Glutamatergic neuron (in vitro differentiated cells): ENCODE data around the gene CYP1A2. TPM values are rescaled to one million over a fixed set of nuclear protein-coding genes. Genes with fewer than 3 reads are reported as not detected.
A peak's percentile ranks its signal among the peaks of the same experiment; 100 is the strongest.

Experiments
- DNase-seq: peaks from one replicate; pipeline ENCODE4 v3.0.0; 2022
- H3K27ac Mint-ChIP-seq: one replicate; pipeline ENCODE4 v1.8.0; 2020; ENCODE audit warnings: mild to moderate bottlenecking, mixed read lengths, inconsistent platforms; ENCODE audit not compliant: unreplicated experiment
- H3K27me3 Mint-ChIP-seq: one replicate; pipeline ENCODE4 v1.8.0; 2020; ENCODE audit warnings: mild to moderate bottlenecking, moderate library complexity, mixed read lengths, inconsistent platforms; ENCODE audit not compliant: unreplicated experiment
- H3K36me3 Mint-ChIP-seq: one replicate; pipeline ENCODE4 v1.8.0; 2020; ENCODE audit warnings: mild to moderate bottlenecking, mixed read lengths, inconsistent platforms; ENCODE audit not compliant: unreplicated experiment
- H3K4me1 Mint-ChIP-seq: one replicate; pipeline ENCODE4 v1.8.0; 2020; ENCODE audit warnings: mild to moderate bottlenecking, low read depth, mixed read lengths, inconsistent platforms; ENCODE audit not compliant: unreplicated experiment
- H3K4me3 Mint-ChIP-seq: one replicate; pipeline ENCODE4 v1.8.0; 2020; ENCODE audit warnings: mild to moderate bottlenecking, mixed read lengths, inconsistent platforms; ENCODE audit not compliant: unreplicated experiment
- H3K9me3 Mint-ChIP-seq: one replicate; pipeline ENCODE4 v1.8.0; 2020; ENCODE audit warnings: mild to moderate bottlenecking, moderate library complexity, mixed read lengths, inconsistent platforms; ENCODE audit not compliant: unreplicated experiment
- total RNA-seq: library from RNA; stranded (reverse); fragmentation: NEBNext Ultra II Directional; extraction: Animal tissue kit (Norgen Biotek cat#: 25700); gene quantifications from one replicate; pipeline ENCODE4 v1.2.1, GENCODE V29; 2021; ENCODE audit not compliant: unreplicated experiment
- TF ChIP-seq, protein P1 (sequence below): fragments of 200-600 bp; sonication (generic); IDR thresholded peaks from one replicate; pipeline ENCODE4 v1.5.0; 2021; ENCODE audit not compliant: partially characterized antibody, unreplicated experiment

Gene CYP1A2
- total RNA-seq, 1 donor from 2014 or later, result not detected

DNA sequence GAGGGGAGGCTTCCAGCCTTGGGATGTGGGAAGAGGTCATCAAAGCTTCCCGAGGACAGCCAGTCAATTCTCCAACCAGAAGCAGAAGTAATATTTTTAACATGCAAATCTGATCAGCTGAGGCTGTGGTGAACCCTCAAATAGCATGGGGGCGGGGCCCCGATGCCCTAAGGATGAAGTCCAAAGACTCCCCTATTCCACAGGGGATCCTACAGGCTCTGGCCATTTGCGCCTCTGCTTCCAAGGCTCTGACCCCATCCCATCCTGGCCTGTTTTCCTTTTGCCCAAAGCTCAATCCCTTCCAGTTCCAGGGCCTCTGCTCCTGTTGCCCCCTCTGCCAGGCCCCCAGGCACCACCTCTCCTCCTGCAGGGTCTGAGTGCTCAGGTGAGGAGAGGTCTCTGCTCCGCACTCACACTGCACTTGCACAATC, 26.5 kb downstream of the CYP1A2 start:
- H3K27me3 Mint-ChIP-seq, result peaks cover 9% of the 10 kb centered on the region
- TF ChIP-seq, protein P1, sequence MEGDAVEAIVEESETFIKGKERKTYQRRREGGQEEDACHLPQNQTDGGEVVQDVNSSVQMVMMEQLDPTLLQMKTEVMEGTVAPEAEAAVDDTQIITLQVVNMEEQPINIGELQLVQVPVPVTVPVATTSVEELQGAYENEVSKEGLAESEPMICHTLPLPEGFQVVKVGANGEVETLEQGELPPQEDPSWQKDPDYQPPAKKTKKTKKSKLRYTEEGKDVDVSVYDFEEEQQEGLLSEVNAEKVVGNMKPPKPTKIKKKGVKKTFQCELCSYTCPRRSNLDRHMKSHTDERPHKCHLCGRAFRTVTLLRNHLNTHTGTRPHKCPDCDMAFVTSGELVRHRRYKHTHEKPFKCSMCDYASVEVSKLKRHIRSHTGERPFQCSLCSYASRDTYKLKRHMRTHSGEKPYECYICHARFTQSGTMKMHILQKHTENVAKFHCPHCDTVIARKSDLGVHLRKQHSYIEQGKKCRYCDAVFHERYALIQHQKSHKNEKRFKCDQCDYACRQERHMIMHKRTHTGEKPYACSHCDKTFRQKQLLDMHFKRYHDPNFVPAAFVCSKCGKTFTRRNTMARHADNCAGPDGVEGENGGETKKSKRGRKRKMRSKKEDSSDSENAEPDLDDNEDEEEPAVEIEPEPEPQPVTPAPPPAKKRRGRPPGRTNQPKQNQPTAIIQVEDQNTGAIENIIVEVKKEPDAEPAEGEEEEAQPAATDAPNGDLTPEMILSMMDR, result no peak
- peaks cover 18% of the 10 kb centered on the region for H3K4me1 Mint-ChIP-seq
- H3K36me3 Mint-ChIP-seq, result no peaks in the 10 kb centered on the region
- peaks cover 1% of the 10 kb centered on the region for H3K9me3 Mint-ChIP-seq
- DNase-seq, result no peak
- H3K4me3 Mint-ChIP-seq, result no peak overlapping the region
- H3K27ac Mint-ChIP-seq, result no peak overlapping the region

DNA sequence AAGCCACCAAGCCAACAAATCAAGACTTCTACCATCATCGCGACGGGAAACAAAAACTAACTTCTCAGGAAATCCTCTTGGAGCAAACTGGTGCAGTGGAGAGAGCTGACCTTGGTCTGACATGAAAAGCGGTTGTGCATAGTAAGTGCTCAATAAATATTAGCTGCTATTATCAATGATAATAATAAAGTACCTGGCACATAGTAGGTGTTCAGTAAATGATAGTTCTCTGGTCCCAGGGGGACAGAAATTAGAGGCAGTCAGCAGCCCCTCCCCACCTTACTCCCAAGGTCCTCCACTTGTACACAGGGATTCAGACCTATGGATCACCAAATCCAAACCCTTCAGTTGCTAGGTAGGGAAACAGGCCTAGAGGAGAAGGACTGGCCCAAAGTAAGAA, 27.2 kb downstream of the CYP1A2 start:
- H3K27ac Mint-ChIP-seq, result no peak overlapping the region
- no peak for DNase-seq
- H3K9me3 Mint-ChIP-seq, result peaks cover 1% of the 10 kb centered on the region
- TF ChIP-seq, protein P1, result no peak
- H3K27me3 Mint-ChIP-seq, result peaks cover 9% of the 10 kb centered on the region
- H3K36me3 Mint-ChIP-seq, result no peaks in the 10 kb centered on the region
- peaks cover 18% of the 10 kb centered on the region for H3K4me1 Mint-ChIP-seq
- H3K4me3 Mint-ChIP-seq, result no peak overlapping the region

DNA sequence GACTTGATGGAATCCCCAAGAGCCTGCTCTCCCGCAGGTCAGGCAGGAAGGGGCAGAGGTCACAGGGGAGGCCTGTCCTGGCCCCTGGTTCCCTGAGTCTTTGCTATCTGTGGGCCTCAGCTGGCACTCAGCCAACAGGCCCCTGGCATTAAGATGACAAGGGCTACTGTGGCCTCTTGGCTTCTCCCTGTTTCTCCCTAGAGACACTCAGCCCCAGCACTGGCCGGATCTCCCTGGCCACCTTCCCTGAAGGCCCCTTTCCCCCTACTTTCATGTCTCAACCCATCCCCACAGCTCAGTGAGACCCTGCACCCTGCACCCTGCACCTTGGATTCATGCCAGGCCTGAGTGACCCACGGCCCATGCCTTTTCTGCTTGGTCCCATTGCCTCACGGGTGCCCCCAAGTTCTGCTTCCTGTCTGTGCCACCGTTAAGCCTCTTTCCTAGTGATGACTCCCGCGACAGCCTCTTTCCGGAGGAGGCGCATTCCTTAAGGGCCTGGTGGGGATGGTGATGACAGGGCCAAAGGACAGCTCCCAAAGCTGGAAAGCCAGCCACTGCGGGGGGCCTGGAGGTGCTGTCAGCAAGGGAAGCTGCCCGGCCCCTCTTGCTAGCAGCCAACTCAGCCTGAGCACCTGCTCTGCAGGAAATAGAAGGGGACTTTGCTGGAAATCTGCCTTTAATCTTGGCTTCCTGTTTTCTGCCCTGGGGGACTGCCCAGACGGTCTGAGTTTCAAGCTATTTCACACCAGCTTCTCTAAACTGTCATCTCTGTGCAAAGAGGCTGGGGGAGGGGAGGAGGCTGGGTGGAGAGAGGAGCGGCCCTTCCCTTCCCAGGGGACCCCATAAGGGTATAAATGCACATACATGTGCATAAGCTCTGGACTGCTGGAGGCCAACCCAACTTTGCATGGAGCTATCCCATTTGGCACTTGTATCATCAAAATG, 28.4 kb downstream of the CYP1A2 start:
- Mint-ChIP-seq H3K4me1 (peaks cover 20% of the 10 kb centered on the region), H3K9me3 (peaks cover 1% of the 10 kb centered on the region), H3K27ac (no peak overlapping the region), H3K27me3 (peaks cover 11% of the 10 kb centered on the region), H3K4me3 (peak overlapping the region; percentile 47), H3K36me3 (no peaks in the 10 kb centered on the region)
- TF ChIP-seq, protein P1, result no peak
- DNase-seq, result no peak

DNA sequence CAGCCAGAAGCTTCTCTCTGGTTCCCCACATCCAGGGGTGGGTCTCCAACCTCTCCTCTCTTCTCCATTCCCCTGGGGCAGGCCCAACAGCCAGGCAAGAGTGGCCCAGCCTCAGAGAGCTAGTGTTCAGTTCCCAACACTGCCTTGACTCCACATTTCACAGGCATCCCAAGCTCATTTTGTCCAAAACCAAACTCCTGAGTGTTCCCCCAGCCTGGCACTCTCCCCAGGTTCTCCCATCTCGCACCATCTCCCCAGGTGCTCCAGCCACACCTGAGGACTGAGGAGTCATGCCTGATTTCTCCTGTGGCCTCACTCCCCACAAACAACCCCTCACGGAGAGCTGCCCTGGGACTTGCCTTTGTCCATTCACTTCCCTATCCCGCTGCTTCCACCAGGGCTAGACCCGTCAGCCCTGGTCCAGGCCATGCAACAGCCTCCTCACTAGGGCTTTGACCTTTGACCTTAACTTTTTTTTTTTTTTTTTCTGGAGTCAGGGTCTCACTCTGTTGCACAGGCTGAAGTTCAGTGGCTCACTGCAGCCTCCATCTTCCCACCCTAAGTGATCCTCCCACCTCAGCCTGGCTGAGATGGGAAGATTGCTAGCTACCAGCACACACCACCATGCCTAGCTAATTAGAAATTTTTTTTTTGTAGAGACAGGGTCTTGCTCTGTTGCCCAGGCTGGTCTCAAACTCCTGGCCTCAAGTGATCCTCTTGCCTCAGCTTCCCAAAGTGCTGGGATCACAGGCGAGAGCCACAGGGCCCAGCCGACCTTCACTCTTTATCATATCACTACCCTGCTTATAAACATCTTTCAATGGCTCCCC, 29.3 kb downstream of the CYP1A2 start:
- Mint-ChIP-seq H3K4me3 (peak overlapping the region; percentile 41), H3K4me1 (peaks cover 20% of the 10 kb centered on the region), H3K36me3 (no peaks in the 10 kb centered on the region), H3K27me3 (peaks cover 10% of the 10 kb centered on the region), H3K27ac (peak overlapping the region; percentile 60), H3K9me3 (peaks cover 1% of the 10 kb centered on the region)
- no peak for DNase-seq
- TF ChIP-seq, protein P1, result no peak
